GM18498 (cell line): ENCODE measurements around the gene OPN1MW3.
"Not testable (repeated sequence)": the region's sequence is repeated elsewhere in the genome, so short reads cannot be mapped to it uniquely, and the experiment has no call there.

ENCODE experiments used
- ATAC-seq: cut with Tn5 transposase; IDR thresholded peaks from one replicate; pipeline ENCODE4 v1.9.1; 2021; ENCODE audit warnings: mild to moderate bottlenecking, moderate library complexity; ENCODE audit not compliant: unreplicated experiment

The OPN1MW3 gene

DNA sequence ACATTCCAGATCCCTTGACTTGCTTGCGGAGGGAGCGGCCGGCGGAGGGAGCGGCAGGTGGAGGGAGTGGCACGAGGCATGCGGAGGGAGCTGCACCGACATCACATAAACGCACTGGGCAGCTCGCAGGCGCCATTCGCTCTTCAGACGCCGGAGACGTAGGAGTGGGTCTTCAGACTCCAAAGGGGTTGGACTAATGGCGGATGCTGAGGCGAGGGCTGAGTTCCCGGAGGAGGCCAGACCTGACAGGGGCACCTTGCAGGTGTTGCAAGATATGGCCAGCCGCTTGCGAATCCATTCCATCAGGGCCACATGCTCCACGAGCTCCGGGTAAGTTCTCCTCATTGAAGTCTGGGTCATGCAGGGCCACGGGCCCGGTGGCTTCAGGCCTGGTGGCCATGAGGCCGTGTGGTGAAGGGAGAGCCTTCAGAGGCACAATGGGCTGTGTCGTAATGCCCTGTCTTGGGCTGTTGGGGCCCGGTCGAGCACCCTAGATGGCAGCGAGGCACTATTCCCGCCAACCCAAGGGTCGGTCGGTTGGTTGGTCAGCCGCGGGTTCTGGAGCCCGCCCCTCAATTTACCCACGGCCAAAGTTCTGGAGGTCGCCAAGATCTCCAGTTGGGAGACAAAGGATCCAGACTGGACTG lies 38.4 kb downstream of the OPN1MW3 start, which contains the start of gene TKTL1:
TKTL1 (plus strand) TSS at position 132 of the 647 bp plus-strand sequence; CDS start at position 197, 65 bp downstream.
- no peak for ATAC-seq

DNA sequence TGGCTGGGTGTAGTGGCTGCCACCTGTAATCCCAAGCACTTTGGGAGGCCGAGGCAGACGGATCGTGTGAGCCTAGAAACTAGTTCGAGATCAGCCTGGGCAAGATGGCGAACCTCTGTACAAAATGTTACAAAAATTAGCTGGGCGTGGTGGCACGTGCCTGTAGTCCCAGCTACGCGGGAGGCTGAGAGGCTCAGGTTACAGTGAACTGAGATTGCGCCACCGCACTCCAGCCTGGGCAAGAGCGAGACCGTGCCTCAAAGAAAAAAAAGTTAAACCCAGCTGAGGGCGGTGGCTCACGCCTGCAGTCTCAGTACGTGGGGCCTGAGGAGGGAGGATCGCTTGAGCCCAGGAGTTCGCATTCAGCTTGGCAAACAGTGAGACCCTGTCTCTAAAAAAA lies 39.3 kb downstream of the OPN1MW3 start:
- no peak for ATAC-seq

DNA sequence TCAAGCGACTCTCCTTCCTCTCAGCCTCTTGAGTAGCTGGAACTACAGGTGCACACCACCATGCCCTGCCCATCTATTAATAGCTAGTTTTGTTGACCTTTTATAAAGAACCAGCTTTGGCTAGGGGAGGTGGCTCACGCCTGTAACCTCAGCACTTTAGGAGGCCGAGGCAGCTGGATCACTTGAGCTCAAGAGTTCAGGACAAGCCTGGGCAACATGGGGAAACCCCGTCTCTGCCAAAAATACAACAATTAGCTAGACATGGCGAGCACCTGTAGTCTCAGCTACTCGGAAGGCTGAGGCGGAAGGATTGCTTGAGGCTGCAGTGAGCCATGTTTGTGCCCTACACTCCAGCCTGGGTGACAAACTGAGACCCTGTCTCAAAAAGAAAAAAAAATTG lies 40.9 kb downstream of the OPN1MW3 start:
- no peak for ATAC-seq

DNA sequence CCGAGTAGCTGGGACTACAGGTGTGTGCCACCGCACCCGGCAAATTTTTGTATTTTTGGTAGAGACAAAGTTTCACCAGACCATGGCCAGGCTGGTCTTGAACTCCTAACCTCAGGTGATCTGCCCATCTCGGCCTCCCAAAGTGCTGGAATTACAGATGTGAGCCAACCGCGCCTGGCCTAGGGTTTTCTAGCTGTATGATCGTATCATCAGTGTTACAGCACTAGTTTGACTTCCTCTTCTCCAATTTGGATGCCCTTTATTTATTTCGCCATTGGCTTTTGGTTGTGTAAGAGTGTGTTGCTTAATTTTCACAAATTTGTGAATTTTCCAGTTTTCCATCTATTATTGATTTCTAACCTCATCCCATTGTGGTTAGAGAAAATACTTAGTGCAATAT lies 43.4 kb downstream of the OPN1MW3 start:
- no peak for ATAC-seq

DNA sequence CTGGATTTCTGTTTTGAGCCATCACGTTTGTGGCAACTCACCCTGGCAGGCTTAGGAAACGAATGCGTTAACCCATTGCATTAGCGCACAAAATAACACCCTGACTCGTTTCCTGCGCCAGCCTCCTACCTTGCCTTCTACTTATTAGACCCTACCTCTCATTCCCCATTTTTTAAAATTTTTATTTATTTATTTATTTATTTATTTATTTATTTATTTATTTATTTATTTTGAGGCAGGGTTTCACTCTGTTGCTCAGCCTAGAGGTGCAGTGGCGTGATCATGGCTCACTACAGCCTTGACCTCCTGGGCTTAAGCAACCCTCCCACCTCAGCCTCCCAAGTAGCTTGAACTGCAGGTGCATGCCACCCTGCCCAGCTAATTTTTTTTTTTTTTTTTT lies 45.6 kb downstream of the OPN1MW3 start:
- ATAC-seq: not testable (repeated sequence)

DNA sequence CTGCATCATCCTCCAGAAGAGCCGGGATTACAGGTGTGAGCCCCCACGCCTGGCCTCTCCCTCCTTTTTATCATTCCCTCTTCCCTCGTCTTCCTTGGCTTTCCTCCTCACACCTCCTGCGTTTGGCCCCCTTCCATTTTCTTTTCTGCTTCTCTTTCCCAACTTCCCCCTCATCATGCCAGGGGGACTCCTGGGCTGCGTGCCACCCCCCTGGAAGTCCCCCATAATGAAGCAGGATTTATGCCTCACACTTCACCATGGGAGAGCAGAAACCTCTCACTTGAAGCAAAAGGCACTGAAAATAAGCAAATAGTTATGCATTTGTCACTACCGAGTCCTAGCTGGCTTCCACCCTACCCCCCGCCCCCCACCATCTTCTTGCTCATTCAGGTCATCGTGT lies 46.1 kb downstream of the OPN1MW3 start:
- ATAC-seq: no peak

DNA sequence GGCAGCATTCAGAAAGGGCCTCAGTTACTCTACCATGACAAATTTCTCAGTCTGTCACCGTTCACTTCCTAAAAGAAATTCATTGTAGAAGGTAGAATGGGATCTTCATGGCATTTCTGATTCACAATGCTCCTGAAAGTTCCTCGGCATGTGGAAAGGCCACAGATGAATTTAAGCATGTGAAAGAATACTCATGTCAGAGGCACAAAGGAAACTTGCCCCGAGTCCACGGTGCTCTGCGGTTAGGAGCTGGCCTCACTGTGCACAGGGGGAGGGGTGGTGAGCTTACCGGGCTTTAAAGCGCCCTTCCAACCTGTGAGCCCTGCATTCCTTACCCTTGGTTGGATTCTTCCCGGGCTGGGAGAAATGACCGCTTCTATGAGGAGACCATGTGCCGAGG lies 47.5 kb downstream of the OPN1MW3 start:
- no peak for ATAC-seq

DNA sequence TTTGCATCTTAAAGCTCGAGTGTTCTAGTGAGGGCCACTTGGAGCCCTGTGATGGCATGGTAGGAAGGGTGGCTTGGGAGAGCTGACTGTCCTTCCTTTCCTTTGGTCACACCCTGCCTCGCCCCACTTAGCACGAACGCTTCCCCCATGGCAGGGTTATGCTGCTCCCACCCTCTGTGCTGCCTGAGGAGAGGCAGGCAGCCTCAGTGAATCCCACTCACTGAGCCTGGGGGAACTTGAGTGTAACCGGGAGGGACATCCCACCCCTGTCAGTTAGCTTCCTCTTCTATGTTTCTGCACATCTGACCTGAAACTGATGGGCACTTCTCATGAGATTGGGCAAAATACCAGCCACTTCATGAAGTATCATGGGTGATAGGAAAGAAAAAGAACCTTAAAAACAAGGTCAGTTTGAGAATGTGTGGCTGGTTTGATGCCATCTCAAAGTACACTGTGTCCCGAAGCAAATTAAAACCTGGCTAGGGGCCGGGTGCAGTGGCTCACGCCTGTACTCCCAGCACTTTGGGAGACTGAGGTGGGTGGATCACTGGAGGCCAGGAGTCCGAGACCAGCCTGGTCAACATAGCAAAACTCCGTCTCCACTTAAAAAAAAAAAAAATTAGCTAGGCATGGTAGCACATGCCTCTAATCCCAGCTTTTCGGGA lies 48.3 kb downstream of the OPN1MW3 start:
- no peak for ATAC-seq

DNA sequence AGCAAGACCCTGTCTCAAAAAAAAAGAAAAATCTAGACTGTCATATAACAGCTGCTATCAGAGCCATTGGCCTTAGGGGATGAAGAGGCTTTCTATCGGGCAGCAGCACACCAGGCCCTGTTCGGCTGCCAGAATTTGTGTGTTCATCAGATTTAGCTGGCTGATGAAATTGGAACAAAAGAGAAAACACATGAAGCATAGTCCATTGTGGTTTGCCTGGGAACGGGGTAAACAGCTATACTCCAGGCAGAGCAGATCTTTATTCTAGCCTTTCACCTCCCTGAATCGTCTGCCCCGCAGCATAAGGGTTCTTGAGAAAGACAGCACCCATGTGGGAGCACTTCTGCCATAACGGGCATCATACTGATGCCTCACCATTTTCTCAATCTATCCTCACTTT lies 49.8 kb downstream of the OPN1MW3 start:
- no peak for ATAC-seq

DNA sequence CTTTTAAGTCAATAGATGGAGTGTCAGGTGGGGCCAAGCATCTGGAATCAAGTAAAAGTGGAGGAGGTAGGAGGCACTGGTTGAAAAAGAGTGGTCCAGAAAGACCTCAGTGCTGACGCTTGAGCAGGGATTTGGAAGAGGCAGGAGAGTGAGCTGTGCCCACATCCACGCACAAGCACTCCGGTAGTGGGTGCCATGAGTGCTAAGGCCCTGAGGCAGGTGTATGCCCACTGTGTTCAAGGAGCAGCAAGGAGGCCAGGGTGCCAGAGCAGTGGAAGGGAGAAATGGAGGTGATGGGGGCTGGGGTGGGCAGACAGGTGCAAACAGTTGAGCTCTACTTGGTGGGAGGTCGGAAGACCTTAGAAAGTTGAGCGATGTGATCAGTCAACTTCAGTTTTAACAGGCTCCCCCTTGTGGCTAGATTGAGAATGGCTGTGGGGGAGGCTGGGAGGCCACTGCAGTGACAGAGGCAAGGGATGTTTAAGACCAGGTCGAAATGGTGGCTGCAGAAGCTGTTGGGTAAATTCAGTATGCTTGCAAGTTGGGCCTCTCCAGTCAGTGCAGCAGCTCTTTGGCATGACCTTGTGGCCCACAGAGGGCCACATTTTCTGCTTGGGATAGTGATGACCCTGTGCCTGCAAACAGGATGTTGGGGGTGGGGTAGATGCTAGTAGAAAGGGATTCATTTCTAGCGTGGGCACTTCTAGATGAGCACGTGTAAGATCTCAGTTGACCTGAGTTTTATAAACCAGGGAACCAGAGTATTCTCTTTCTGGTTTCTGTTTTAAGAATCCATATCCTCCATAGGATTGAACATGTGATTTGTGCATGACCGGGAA lies 50.9 kb downstream of the OPN1MW3 start:
- ATAC-seq: no peak

DNA sequence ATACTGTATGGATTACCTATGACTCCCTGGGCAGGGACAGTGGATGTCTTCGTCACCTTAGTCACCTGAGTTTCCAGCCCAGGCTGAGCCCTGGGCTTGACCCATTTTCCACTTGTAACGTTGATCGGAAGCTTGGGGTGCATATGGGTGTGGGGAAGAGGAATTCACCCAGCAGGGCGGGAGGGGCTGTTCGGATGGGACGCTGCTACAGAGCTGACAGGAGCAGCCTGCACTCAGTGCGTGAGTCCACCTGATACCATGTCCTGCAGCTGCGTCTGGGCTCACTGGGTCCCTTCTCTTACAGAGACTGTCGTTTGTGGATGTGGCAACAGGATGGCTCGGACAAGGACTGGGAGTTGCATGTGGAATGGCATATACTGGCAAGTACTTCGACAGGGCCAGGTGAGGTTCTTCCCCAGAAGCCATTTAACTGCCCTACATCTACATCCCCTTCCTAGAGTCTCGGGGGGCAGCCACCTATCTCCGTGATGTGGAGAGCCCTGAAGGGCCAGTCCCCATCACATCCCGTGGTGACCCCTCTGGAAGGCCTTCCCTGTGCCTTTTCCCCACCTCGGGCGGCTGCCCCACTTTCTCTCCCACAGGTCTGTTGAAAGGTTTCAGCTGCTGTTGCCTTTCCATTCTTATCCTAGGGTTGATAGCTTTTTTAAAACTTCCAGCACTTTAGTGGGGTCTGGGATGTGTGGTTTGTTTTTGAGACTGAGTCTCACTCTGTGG lies 51.8 kb downstream of the OPN1MW3 start:
- no peak for ATAC-seq

DNA sequence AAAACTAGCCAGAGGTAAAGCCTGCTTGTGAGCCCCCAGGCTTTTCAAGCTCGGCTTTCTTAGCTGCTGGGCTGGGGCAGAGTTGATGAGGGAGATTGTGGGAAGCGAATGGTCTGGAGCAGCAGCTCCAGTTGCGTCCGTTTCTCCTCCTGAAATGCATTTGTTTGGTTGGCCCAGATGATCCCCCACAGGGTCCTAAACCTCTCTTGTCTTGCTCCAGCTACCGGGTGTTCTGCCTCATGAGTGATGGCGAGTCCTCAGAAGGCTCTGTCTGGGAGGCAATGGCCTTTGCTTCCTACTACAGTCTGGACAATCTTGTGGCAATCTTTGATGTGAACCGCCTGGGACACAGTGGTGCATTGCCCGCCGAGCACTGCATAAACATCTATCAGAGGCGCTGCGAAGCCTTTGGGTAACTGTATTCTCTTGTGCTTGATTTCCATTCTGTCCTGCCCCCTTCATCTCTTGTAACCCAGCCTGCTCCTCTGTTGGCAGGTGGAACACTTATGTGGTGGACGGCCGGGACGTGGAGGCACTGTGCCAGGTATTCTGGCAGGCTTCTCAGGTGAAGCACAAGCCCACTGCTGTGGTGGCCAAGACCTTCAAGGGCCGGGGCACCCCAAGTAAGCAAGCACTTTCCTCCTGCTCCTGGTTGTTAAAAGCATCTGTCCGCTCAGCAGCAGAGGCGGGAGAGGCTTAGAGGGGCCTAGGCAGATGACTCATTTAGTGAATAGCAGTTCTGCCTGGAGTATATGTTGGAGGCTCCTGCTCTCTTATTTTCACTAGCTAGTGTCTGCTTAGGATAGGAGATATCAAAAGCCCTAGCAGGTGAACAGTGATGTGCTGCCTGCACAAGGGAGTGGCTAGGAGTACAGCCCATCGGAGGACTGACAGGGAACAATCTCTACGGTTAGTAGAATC lies 53.5 kb downstream of the OPN1MW3 start:
- ATAC-seq: no peak

DNA sequence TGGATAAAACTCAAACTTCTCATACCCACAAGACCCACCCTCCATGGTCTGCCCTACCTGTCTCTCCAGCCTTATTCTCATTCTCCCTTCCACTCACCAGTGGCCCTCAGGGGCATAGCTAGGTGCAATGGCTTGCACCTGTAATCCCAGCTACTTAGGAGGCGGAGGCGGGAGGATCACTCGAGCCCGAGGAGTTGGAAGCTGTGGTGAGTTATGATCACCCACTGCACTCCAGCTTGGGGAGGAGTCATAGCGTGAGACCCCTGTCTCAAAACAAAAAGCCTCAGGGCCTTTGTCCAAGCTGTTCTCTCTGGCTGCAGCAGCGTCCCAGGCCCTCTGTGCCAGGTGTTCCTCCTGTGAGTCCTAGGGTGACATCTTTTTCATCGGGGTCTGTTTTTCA lies 54.7 kb downstream of the OPN1MW3 start:
- ATAC-seq: no peak

DNA sequence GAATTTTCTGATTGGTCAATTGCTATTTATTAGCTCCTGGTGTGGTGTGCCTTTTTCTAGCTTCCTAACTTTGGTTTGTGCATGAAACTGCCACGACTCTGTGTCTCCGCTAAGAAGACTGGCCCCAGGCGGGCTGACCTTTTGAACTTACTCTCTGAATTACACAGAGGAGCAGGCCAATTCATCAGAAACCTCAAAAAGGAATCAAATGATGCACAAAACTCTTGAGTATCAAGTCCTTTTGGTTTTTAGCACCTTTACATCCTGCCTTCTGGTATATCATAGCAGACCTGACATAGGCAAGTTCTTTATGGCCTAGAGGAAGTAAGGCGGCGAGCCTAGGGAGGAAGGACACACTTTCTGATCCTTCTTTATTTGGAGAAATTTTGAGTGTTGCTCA lies 55.8 kb downstream of the OPN1MW3 start:
- ATAC-seq: no peak

DNA sequence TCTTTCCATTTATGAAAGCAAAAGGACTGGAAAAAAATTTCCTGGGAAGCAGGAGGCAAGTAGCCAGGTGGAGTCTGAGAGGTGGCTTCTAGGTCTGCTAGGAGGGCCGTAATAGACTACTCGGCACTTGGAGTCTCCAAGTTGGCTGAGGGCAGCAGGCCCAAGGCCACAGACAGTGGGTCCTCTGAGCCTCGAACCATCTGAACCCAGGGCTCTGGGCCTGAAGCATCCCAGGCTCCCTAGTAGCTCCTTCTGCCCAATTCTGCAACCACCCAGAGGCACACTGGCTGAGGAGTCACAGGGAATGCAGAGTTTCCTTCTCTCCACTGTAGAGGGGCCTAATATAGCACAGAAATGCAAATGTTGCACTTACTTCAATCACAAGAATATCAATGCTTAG lies 58.0 kb downstream of the OPN1MW3 start:
- ATAC-seq: no peak

DNA sequence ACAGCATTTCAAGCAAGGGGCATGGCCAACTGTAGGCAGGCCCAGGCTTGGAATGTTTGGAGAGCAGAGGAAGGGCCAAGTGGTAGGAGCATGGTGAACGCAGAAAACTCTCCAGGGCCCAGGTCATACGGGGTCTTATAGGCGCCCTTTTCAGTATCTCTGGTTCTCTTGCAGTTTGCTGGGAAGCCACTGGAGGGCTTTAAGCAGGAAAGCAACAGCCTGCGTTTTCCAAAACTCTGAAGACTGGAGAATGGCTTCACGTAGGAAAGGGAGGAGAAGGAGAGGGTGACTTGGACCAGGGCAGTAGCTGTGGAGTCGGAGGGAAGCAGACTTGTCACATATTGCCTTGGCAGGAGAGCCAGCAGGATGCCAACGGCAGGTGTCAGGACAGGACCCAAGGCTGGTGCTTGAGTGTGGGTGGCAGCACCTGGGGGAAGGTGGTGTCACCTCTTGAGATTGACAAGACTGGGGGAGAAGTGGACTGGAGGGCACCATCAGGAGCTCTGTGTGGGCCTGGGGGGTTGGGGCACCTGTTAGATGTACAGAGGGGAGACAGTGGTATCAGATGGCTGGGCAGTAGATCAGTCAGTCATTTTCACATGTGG lies 60.1 kb downstream of the OPN1MW3 start:
- no peak for ATAC-seq

DNA sequence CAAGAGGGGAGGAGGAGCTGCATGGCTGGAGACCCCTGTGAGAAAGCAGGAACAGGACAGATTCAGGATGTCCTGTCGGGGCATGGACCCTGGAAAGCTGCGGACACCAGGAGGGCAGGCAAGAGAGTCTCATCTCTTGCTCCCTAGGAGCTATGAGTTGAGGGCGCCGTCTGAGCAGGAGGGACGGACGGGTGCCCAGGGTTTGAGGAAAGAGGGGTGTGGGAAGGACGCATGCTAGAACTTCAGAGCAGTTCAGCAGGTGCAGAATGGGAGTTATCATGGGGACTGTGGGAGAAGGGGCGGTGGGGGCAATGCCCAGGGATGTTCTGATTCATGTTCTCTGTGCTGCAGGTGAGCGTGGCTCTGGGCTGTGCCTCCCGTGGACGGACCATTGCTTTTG lies 63.0 kb downstream of the OPN1MW3 start:
- no peak for ATAC-seq
